DMS79 (cell line): ENCODE measurements around the gene CRELD2.

Experiments used
- DNase-seq: peaks from one replicate; lab custom pipeline; 2025; lab: John Stamatoyannopoulos, UW

The CRELD2 gene, protein sequence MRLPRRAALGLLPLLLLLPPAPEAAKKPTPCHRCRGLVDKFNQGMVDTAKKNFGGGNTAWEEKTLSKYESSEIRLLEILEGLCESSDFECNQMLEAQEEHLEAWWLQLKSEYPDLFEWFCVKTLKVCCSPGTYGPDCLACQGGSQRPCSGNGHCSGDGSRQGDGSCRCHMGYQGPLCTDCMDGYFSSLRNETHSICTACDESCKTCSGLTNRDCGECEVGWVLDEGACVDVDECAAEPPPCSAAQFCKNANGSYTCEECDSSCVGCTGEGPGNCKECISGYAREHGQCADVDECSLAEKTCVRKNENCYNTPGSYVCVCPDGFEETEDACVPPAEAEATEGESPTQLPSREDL

DNA sequence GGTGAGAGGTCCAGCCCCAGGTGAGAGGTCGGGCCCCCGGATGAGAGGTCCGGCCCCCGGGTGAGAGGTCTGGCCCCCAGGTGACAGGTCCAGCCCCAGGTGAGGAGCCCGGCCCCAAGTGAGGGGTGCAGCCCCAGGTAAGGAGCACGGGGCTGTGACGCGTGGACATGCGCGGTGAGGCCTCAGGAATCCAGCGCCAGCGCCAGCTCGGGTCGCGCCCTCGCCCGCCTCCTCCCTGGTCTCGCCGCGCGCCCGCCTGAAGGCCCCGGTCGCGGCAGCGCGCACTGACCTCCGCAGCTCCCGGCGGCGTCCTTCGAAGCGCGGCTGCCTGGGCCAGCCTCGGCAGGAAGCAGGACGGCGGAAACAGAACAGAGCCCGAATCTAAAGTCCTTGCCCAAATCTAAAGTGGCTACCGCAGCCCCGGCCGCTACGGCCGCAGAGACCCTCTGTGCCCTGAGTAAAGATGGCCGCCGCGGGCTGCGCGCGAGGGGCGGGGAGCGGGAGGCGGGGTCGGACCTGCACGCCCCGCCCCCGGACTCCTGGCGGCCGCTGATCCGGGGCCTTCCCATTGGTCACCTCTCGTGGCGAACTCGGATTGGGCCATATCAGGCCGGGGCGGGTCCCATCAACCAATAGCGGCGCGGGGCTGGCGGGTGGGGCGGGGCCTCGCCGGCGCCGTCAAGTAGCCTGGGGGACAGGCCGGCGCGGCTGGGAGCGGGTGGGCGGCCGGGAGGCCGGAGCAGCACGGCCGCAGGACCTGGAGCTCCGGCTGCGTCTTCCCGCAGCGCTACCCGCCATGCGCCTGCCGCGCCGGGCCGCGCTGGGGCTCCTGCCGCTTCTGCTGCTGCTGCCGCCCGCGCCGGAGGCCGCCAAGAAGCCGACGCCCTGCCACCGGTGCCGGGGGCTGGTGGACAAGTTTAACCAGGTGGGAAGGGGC, at the start of gene CRELD2, which contains the start of gene ALG12:
TSS of gene CRELD2 (plus strand) at position 661 of the 937 bp plus-strand sequence. CDS start at position 797, 136 bp downstream.
TSS of gene ALG12 (minus strand) at position 465 of the 937 bp plus-strand sequence. CDS start 4,673 bp downstream, outside the sequence.
- peak; percentile 63 for DNase-seq

DNA sequence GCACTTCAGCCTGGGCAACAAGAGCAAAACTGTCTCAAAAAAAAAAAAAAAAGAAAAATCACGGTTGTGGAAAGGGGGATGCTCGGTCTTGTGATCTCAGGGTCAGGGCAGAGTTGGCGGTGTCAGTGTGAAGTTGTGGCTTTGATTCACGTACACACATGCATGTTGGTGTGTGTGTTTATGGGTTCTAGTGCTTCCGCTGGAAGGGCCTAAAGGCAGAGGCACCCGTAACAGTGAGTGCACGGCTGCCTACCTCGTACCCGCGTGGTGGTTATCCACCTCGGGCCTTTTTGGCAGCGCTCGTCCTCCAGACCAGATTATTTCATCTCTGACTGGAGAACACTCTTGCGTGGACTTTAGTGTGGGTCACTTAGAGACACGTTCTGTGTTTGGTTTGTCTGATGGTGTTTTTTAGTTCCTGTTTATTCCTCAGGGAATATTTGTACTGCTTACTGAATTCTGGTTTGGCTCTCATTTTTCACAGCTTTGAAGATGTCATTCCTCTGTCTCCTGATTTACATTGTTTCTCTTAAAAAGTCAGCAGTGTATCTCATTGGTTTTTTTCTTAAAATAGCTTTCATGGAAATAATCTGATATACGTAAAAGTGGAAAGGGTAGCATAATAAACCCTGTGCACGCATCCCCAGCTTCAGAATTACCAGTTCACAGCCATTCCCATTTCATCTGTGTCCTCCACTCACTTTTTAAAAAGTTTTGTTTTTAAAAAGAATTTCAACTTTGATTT, 49.2 kb upstream of the CRELD2 start:
- no peak for DNase-seq

DNA sequence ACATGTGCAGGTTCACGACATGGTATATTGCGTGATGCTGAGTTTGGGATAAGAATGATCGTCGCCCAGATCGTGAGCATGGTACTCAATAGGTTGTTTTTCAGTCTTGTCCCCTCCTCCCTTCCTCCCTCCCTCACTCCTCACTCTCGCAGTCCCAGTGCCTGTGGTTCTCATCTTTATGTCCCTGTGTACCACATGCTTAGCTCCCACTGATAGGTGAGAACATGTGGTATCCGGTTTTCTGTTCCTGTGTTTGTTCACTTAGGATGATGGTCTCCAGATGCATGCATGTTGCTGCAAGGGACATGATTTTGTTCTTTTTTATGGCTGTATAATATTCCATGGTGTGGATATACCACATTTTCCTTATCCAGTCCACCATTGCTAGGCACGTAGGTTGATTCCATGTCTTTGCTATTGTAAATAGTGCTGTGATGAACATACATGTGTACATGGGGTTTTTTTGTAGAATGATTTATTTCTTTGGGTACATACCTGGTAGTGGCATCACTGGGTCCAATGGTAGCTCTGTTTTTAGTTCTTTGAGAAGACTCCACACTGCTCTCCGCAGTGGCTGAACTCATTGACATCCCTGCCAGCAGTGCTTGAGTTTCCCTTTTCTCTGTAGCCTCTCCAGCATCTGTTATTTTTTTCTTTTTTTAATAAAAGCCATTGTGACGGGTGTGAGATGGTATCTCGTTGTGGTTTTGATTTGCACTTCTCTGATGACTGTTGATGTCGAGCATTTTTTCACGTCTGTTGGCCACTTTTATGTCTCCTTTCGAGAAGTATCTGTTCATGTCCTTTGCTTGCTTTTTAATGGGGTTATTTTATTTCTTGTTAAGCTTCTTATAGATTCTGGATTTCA, 48.4 kb upstream of the CRELD2 start:
- DNase-seq, result no peak

DNA sequence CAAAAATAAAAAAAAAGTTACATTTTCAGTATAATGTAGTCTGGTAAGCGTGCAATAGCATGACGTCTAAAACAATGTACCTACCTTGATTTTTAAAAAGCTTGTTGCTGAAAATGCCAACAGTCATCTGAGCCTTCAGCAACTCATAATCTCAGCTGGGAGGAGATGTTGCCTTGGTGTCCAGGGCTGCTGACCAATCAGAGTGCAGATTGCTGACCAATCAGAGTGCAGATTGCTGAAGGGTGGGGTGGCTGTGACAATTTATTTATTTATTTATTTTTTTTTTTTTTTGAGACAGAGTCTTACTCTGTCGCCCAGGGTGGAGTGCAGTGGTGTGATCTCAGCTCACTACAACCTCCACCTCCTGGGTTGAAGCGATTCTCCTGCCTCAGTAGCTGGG, 47.0 kb upstream of the CRELD2 start:
- DNase-seq, result no peak

DNA sequence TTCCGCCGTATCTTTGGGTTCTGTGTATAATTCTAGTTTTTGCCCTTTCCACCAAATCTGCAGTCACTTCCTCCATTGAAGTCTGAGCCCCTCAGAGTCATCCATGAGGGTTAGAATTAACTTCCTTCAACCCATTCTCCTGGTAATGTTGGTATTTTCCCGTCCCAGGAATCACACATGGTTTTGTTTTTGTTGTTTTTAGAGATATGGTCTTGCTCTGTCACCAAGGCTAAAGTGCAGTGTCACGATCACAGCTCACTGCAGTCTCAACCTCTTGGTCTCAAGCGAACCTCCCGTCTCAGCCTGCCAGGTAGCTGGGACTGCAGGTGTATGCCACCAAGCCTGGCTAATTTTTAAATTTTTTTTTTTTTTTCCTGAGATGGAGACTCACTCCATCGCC, 46.1 kb upstream of the CRELD2 start:
- no peak for DNase-seq

DNA sequence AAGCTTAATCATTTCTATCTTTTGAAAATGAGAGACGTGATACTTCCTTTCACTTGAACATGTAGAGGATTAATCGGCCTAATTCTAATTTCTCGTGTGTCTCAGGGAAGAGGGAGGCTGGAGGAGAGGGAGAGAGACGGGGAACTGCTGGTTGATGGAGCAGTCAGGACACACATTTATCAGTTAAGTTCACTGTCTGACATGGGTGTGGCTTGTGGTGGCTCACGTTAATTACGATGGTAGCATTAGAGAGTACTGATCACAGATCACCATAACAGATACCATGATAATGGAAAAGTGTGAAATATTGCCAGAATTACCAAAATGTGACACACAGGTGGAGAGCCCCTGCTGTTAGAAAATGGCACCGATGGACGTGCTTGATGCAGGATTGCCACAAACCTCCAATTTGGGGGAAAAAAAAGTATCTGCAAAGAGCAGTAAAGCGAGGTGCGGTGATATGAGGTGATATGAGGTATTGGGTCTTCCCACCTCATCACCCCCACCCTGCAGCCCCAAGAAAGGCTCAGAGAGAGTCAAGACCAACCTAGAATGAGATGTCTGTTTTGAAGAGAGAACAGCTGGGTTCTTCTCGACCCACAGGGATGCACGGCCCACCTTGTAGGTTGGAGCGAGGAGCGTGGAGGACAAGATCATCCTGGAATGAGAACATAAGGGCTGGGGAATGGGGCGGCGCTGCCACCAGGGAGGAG, 45.0 kb upstream of the CRELD2 start:
- DNase-seq, result no peak

DNA sequence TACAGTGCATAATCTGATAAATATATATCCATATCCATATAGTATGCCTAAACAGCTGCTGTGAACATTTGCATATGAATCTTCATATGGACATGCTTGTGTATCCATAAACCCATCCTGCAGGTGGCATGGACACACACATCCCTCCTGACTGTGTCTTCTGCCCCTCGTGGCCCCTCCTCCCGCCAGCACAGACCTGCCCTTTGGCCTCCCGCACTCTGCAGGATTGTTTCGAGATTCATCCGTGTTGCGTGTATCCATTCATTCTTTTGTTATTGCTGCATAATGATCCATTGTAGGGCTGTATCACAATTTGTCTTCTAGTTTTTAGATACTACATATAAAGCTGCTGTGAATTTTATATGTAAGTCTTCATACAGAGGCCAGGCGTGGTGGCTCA, 40.8 kb upstream of the CRELD2 start:
- no peak for DNase-seq

DNA sequence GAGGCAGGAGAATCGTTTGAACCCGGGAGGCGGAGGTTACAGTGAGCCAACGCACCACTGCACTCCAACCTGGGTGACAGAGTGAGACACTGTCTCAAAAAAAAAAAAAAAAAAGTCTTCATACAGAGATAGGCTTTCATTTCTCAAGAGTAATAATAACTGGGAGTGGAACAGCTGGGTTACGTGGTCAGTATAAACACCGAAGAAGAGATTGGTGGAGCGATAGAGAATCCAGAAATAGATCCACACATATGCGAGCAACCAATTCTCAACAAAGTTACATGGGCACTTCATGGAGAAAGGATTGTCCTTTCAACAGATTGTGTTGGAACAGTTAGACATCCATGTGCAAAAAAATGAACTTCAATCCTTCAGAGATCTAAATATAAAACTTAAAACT, 40.2 kb upstream of the CRELD2 start:
- no peak for DNase-seq

DNA sequence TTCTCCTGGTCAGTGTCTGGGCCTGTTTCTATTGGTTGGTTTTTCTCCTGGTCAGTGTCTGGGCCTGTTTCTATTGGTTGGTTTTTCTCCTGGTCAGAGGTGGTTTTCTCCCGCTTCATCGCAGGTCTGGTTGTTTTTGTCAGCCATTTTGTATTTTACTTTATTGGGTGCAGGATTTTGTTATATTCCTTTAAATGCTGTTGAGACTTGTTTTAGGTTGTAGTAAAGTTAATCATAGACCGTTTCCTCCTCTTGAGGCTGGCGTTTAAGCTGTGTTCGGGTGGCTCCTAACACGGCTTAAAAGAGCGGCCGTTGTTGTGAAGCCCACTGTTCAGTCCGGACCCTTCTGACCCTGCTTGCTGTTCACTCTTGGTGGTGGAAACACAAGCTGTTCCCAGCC, 38.6 kb upstream of the CRELD2 start:
- no peak for DNase-seq

DNA sequence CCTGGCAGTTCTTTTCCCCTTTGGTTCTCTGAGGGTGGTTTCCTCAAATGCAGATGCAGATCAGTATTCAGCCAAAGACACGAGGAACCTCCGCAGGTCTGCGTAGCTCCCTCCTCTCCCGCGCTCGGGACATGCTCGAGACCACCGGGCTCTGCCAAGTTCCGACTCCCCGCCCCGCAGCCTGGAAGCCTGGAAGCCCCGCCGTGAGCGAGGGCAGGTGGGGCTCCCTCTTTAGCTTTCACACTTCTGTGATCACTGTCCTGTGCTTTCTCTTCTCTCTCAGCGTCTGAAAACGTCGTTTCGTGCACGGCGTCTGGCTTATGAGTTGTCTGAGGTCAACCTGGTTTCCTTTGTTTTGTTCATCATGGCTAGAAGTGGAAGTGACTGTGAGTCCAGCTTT, 38.2 kb upstream of the CRELD2 start:
- no peak for DNase-seq

DNA sequence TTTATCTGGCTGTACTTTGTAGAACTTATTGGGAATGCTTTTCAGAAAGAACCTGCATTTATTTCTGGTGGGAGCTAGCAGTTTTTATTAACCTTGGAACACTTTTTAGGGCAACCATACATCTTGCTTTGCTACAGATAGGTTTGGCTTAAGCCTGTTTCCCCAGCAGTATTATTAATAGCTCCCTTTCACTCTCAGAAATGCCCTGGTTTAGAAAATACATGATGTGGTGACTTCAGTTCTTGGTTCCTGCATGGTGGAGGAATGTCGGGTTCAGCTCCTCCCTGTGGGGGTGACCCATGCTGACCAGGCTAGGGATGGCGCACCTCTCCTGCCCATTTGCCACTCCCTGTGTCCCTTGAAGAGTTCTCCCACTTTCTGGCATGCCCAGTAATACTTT, 36.6 kb upstream of the CRELD2 start:
- DNase-seq, result no peak

DNA sequence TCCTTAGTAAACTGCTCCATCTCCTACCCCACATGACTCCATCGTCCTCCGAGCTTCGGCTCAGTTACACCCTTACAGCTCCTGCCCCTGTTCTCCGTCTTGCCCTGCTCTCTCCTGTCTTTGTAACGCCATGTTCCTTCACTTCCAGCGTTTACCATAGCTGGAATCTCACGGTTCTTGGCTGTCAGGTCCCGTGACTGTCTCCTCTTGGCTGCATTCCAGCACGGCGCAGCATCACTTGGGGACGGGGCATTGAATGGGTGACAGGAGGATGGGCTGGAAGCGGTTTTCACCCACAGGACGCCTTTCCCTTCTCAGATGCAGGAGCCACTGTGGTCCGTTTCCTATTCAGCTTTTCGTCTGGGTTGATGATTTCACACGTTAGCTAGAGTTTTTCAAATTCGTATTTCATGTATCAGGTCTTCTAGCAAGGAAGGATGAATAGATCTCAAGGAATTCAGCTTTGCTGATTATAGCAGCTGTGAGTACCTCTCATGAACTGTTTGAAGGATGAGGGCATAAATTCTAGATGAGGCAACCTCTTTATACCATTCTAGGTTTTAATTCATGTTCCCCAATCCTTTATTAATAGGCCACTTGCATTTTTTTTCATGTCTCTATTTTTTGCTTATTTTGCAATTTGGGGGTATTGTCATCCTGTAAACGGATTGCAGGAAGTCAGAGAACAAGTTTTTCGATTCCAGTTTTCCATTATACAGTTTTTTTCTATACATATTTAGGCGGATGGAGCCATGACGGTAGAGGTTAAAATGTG, 35.7 kb upstream of the CRELD2 start:
- no peak for DNase-seq

DNA sequence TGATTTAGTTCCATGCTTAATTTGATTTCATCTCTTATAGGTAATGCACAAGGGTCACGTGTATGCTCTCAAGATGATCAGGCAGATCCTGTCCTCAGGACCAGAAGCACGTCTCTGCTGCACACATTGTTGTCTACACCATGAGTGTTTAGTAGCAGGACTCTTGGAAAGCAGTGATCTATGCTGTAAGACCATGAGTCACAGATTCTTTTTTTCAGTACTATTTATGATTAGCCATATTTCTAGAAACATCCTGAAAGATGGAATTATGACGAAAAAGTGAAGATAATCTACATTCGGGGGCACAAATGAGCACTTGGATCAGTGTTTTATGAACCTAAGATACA, 35.2 kb upstream of the CRELD2 start:
- no peak for DNase-seq

DNA sequence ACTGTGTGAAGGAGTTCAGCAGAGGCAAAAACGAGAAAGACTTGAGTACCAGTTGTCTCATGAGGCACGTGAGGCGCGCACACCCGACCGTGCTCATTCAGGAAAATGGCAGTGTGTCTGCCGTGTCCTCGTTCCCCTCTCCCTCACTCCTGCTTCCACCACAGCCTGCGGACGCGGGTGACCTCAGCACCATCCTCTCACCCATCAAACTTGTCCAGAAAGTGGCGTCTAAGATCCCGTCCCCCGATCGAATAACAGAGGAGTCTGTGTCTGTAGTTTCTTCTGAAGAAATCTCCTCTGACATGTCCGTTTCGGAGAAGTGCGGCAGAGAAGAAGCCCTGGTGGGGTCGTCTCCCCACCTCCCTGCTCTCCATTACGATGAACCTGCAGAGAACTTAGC, 34.4 kb upstream of the CRELD2 start:
- DNase-seq, result no peak

DNA sequence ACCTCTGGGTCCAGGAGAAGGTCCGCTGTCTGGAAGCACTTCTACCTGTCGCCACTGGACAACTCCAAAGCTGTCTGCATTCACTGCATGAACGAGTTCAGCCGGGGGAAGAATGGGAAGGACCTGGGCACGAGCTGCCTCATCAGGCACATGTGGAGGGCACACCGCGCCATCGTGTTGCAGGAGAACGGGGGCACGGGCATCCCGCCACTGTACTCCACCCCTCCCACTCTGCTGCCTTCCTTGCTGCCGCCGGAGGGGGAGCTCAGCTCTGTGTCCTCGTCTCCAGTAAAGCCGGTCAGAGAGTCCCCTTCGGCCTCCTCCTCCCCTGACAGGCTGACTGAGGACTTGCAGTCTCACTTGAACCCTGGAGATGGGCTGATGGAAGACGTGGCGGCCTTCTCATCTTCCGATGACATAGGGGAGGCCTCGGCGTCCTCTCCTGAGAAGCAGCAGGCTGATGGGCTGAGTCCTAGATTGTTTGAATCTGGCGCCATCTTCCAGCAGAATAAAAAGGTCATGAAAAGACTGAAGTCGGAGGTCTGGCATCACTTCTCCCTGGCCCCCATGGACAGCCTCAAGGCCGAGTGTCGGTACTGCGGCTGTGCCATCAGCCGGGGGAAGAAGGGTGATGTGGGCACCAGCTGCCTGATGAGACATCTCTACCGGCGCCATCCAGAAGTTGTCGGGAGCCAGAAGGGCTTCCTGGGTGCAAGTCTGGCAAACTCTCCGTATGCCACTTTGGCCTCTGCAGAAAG, 33.8 kb upstream of the CRELD2 start:
- no peak for DNase-seq

DNA sequence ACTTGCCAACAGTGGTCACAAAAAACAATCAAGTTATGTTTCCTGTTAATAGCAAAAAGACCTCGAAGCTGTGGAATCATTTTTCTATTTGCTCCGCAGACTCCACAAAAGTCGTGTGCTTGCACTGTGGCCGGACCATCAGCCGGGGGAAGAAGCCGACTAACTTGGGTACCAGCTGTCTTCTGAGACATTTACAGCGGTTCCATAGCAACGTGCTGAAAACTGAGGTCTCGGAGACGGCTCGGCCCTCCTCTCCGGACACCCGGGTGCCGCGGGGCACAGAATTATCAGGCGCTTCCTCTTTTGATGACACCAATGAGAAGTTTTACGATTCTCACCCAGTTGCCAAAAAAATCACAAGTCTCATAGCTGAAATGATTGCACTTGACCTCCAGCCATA, 33.2 kb upstream of the CRELD2 start:
- DNase-seq, result no peak

DNA sequence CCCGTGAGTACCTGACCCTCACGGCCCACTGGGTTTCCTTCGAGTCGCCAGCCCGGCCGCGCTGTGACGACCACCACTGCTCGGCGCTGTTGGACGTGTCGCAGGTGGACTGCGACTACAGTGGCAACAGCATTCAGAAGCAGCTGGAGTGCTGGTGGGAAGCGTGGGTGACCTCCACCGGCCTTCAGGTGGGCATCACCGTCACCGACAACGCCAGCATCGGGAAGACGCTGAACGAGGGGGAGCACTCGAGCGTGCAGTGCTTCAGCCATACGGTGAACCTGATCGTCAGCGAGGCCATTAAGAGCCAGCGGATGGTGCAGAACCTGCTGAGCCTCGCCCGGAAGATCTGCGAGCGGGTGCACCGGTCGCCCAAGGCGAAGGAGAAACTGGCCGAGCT, 32.6 kb upstream of the CRELD2 start:
- no peak for DNase-seq

DNA sequence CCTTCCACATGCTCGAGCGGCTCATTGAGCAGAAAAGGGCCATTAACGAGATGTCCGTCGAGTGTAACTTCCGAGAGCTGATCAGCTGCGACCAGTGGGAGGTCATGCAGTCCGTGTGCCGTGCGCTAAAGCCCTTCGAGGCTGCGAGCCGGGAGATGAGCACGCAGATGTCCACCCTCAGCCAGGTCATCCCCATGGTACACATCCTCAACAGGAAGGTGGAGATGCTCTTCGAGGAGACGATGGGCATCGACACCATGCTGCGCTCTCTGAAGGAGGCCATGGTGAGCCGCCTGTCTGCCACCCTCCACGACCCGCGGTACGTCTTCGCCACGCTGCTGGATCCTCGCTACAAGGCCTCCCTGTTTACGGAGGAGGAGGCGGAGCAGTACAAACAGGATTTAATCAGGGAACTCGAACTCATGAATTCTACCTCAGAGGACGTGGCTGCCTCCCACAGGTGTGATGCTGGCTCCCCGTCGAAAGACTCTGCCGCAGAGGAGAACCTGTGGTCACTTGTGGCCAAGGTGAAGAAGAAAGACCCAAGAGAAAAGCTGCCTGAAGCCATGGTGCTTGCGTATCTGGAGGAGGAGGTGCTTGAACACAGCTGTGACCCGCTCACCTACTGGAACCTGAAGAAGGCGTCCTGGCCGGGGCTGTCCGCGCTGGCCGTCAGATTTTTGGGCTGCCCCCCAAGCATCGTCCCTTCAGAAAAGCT, 31.9 kb upstream of the CRELD2 start:
- no peak for DNase-seq

DNA sequence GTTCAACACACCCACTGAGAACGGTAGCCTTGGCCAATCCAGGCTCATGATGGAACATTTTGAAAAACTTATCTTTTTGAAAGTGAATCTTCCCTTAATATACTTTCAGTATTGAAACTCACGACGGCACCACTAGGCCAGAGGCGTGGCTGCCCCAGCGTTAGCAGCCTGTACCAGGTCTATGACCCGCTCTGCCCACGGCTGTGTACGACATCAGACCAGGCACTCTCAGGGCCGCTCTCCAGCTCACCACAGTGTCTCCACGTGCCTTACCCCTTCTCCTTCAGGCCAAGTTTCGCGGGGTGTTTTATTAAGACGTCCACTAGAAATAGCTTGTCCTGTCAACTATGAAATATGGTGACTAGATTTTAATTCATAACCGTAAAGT, 31.4 kb upstream of the CRELD2 start:
- DNase-seq, result no peak
